Measurements from ENCODE around the gene NAA15.
A peak's percentile ranks its signal among the peaks of the same experiment; 100 is the strongest.

NAA15 gene

DNA sequence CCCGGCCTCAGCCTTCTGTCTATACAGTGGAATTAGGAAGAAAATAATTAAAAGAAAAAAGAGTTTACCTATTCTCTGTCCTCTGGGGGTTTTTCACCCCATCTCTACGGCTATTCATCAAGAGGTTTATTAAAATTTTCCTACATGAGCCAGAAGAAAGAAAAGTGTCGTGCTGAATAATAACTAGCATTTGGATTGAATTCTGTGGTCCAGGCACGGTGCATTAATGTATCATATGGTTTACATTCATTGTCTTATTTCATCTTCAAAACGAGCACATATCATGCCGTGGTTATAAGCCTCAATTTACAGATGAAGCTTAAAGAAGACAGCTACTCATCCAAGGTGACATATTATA lies 5.4 kb upstream of the NAA15 start:
- peak overlapping the region; percentile 92 for H3K4me3 ChIP-seq (ENCODE audit: low read depth, low read length)
- TF ChIP-seq, protein P1, sequence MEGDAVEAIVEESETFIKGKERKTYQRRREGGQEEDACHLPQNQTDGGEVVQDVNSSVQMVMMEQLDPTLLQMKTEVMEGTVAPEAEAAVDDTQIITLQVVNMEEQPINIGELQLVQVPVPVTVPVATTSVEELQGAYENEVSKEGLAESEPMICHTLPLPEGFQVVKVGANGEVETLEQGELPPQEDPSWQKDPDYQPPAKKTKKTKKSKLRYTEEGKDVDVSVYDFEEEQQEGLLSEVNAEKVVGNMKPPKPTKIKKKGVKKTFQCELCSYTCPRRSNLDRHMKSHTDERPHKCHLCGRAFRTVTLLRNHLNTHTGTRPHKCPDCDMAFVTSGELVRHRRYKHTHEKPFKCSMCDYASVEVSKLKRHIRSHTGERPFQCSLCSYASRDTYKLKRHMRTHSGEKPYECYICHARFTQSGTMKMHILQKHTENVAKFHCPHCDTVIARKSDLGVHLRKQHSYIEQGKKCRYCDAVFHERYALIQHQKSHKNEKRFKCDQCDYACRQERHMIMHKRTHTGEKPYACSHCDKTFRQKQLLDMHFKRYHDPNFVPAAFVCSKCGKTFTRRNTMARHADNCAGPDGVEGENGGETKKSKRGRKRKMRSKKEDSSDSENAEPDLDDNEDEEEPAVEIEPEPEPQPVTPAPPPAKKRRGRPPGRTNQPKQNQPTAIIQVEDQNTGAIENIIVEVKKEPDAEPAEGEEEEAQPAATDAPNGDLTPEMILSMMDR (conservative IDR thresholded peaks at IDR 0.05; ENCODE audit: low read depth, low read length), result no peak
- no peak for DNase-seq (ENCODE audit: low read depth)

DNA sequence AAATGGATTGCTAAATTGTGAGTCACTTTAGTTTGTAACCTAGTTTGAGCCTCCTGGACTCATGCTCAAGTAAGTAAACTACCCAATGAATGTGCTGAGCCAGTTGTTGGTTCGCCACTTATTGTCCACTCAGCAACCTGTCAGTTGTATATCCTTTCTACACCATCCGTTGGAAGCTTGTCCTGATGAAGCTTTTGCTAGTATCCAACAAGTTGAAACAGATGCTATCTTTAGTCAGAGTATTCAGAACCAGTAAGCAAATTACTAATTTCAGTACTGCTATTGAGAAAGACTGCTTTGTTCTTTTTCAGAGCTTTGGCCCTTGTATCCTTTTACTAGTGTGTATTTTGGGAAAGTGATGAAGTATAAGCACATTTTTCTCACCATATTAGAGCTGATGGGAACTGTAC lies 4.3 kb upstream of the NAA15 start:
- H3K4me3 ChIP-seq (ENCODE audit: low read depth, low read length), result no peak overlapping the region
- peak; percentile 31 for DNase-seq (ENCODE audit: low read depth)
- TF ChIP-seq, protein P1 (conservative IDR thresholded peaks at IDR 0.05; ENCODE audit: low read depth, low read length), result no peak

DNA sequence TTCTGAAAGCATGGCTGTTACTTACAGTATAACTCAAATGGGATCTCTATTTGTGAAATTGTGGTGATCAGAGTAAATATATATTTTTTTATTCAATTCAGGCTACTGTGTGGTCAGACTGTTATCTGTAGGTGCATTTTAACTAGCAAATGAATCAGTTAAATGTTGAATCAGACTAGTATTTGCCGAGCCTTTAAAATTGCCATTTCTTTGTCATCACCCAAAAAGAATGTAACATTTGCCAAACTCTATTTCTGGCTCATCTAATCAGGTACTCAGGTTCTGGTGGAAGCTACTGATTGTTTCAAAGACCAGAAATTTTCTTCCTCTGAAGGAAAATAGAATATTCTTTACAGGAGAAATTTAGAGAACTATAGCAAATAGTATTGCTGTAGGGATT lies 1.8 kb upstream of the NAA15 start:
- TF ChIP-seq, protein P1 (conservative IDR thresholded peaks at IDR 0.05; ENCODE audit: low read depth, low read length), result no peak
- DNase-seq (ENCODE audit: low read depth), result no peak
- H3K4me3 ChIP-seq (ENCODE audit: low read depth, low read length), result peak overlapping the region; percentile 9

DNA sequence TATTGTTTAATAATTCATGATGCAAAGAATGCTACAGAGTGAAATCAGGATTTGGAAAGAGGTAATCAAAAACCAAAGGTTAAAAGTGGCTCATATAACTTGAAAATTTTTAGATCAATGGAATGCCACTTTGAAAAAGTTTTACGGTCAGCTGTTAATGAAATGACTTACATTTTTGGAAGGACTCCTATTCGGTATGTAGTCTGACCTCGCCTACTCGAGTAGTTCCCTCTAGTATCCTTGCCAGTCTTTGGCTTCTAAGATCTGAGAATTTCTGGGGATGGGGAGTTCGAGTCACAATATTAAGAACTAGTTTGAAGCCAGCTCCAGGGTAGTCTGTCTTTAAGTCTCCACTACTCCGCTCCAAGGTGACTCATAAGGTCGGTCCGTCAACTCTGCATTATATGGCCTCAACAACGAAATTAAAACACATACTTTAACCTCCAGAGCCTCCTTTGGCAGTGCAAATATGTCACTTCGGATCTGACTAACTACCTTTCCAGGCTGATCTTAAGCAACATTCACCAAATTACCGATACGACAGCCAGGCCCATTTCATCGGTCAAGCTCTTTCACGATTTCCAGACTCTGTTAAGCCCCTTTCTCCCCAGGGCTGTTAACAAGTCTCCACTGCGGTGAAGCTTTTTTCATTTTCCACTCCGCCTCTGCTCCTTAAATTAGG lies 733 bp upstream of the NAA15 start:
- TF ChIP-seq, protein P1 (conservative IDR thresholded peaks at IDR 0.05; ENCODE audit: low read depth, low read length), result no peak
- DNase-seq (ENCODE audit: low read depth), result peak; percentile 75
- peak overlapping the region; percentile 98 for H3K4me3 ChIP-seq (ENCODE audit: low read depth, low read length)

DNA sequence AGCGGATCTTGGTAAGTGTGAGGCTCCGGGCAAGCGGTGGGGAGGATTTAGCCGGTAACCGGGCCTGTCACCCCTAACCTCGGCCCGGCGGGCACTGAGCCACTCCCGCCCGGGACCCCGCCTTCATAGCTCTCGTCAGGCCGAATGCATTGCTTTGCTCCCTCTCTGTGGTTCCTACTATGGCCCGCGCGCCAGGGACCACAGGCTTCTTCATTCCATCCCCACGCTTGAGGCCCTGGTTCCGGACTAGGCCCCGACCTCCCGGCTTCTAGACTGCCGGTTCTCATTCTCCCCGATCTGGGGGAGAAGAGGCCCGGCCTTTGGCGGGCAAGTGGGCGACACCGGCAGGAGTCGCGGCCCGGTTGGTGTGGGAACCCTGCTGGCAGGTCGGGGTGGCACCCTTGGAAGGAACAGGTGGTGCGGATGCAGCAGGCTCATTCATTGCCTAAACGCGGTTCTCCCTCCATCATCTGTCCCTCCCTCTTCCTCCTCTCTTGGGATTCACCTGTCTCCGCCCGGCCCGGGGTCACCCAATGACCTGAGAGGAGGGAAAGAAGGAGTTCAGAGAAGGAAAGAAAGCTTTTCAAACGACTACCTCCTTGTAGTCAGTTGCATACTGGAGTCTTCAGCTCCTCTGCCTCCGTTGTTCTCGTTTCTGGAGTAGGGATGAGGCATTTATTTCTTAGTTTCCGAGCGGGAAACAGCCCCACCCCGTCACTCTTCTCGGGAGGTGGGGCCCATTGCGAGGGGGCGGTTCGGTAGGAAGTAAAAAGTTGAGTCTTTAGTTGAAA lies 711 bp downstream of the NAA15 start, which contains the start of gene NDUFC1:
Gene NDUFC1, minus strand, starts transcription at position 657 of the 791 bp plus-strand sequence. CDS start 6,679 bp downstream, outside the sequence.
- peak; percentile 61 for DNase-seq (ENCODE audit: low read depth)
- peak within 1 kb of the TSS; percentile 98 for H3K4me3 ChIP-seq (ENCODE audit: low read depth, low read length)
- TF ChIP-seq, protein P1 (conservative IDR thresholded peaks at IDR 0.05; ENCODE audit: low read depth, low read length), result peak; percentile 18

DNA sequence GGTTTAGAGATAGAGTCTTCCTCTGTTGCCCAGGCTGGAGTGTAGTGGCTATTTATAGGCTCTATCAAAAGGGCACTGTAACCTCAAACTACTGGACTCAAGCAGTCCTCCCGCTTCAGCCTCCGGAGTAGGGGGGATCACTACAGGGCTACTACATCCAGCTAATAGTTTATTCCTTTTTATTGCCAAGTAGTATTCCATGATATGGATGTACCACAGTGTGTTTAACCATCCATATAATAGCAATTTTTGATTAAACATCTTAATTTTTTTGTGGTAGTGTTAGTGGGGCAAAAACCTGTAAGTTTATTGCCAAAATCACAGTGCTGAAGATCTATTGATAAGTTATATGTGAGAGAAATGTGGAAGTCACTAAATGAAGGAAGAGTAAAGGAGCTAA lies 3.6 kb downstream of the NAA15 start:
- TF ChIP-seq, protein P1 (conservative IDR thresholded peaks at IDR 0.05; ENCODE audit: low read depth, low read length), result no peak
- no peak for DNase-seq (ENCODE audit: low read depth)
- H3K4me3 ChIP-seq (ENCODE audit: low read depth, low read length), result no peak overlapping the region

Data from choroid plexus epithelial cell (primary cell).